OCI-LY1 (cell line): ENCODE results near the gene EML4.

Experiments
- CTCF ChIP-seq: fragments of 200-600 bp; sonication (generic), shearing (Covaris generic); IDR thresholded peaks from 2 replicates; pipeline ENCODE4 v1.5.1; 2017; ENCODE audit warnings: mild to moderate bottlenecking, antibody characterized with exemption, low read length, moderate library complexity, mixed read lengths
- EZH2 ChIP-seq: fragments of 200-600 bp; sonication (generic), shearing (Covaris generic); IDR thresholded peaks from 2 replicates; pipeline ENCODE4 v1.8.0; 2017; ENCODE audit warnings: borderline replicate concordance, mixed run types, mild to moderate bottlenecking, antibody characterized with exemption, low read length, moderate library complexity, mixed read lengths

GRCh38 chr2:42252464-42252863 lies 83.3 kb downstream of the EML4 start:
- TF ChIP-seq CTCF = no peak
- TF ChIP-seq EZH2 = no peak
